DND-41 (cell line): ENCODE data around the gene HOXA4.

ENCODE experiments used
- CTCF ChIP-seq: IDR thresholded peaks from 2 replicates; pipeline ENCODE4 v1.5.1; 2012; ENCODE audit warnings: borderline replicate concordance, low read length, moderate library complexity, mild to moderate bottlenecking; ENCODE audit not compliant: poor library complexity, severe bottlenecking; ENCODE audit errors: extremely low read depth
- EZH2 ChIP-seq: IDR thresholded peaks from 3 replicates; pipeline ENCODE4 v1.6.1; 2012; ENCODE audit warnings: borderline replicate concordance, low read depth, mild to moderate bottlenecking, moderate library complexity, low read length, inconsistent platforms; ENCODE audit not compliant: severe bottlenecking

- no peak for TF ChIP-seq CTCF
- no peak for TF ChIP-seq EZH2
These were observed 18.7 kb downstream of the HOXA4 start for GRCh38 chr7:27111751-27112277.
